ENCODE data around the gene RAB26.
"Not testable (repeated sequence)": the region's sequence is repeated elsewhere in the genome, so short reads cannot be mapped to it uniquely, and the experiment has no call there.

Gene RAB26, protein sequence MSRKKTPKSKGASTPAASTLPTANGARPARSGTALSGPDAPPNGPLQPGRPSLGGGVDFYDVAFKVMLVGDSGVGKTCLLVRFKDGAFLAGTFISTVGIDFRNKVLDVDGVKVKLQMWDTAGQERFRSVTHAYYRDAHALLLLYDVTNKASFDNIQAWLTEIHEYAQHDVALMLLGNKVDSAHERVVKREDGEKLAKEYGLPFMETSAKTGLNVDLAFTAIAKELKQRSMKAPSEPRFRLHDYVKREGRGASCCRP

DNA sequence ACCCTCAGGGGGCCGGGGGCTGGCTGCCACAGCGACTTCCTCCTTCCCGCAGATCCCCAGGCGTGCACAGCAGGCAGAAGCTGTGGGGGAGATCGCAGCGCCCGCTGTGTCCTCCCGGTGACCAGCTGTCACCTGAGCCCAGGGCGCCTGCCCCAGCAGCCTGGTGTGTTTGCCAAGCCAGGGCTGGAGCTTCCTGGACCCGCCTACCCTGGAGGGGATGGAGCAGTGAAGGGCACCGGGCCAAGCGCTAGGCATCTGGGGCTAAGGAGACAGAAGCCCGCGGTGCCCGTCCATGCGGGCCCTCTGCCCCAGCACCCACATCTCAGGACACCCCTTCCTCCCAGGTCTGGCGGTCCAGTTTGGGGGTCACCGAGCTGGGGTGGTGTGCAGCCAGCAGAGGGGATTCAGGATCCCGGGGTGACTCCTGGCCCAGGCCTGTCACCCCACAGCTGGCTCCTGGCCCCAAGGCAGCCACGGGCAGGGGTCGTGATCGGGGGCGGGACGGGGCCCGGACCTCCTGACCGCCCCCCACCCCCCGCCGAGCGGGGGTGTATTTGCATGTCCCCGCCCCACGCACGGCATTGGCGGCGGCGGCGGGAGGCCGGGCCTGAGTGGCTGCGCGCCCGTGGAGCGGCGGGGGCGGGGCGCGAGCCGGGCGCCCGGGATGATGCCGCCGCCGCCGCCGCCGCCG, at the start of gene RAB26:
RAB26 (plus strand) TSS at position 645 of the 691 bp plus-strand sequence. CDS start 159 bp downstream, outside the sequence.
- DNase-seq = peak; percentile 18 to 64 (median 51)

DNA sequence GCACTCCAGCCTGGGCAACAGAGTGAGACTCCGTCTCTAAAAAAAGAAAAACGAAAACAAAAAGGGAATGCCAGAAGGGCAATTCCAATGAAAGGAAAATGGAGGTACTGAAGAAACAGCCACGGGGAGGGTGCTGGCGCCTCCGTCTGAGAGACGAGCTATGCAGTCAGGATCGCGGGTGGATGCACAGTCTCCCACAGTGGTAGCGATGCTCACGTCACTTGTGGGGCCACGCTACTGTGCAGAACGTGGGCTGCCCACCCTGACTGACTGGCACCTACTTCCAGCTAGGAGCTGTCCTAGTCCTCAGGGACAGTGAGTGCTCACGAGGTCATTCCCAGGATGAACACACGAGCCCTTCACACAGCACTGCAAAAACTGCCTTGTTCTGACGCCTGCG, 46.8 kb upstream of the RAB26 start:
- DNase-seq = not testable (repeated sequence)

DNA sequence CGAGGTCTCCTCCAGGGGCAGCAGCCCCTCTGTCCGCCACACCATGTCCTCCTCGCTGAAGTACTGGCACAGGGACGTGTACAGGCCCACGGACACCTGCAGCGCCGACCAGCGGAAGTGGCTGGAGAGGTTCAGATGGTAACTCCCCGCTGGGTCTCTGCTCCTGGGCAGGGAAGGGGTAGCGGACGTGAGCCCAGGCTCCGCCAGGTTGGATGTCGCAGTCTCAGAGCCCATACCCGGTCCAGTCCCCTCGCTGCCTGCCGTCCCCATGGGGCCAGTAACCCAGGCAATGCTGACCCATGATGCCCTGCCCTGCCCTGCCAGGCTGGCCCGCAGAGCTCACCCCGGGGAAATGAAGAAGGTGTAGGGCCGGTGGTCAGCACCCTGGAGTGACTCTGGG, 46.0 kb upstream of the RAB26 start:
- DNase-seq = no peak

DNA sequence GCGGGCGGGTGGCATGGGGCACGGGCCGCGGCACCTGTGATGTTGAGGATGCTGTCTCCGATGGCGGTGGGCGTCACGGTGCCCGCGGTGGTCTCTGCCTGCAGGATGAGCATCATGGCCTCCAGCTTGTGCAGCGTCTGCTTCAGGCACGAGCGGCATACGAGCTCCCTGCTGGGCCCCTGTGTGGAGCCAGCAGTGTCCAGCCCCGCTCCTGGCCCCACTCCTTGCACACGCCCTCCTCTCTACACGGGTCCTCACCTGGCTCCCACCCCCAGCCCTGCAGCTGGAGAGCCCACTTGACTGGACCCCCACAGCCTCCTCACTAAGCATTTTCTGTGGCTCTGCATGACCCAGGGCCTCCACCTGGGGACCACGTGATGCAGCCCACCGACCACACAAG, 44.0 kb upstream of the RAB26 start:
- not testable (repeated sequence) for DNase-seq

DNA sequence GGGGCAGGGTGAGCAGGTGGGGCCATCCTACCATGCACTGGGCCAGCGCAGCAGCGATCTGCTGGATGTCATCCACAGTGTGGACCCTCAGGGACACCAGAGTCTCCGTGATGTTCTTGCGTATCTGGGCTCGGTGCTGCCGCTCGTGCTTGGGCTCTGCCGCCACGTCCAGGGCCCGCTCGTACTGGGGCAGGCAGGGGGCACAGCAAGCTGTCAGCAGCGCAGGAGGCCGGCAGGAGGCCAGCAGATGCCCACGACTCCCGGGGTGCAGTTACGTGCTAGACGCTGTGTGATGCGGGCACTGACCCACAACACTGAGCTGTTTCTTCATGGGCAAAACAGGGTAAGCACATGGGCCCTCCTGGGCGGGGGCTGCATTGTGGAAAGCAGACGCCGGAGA, 43.1 kb upstream of the RAB26 start:
- not testable (repeated sequence) for DNase-seq

DNA sequence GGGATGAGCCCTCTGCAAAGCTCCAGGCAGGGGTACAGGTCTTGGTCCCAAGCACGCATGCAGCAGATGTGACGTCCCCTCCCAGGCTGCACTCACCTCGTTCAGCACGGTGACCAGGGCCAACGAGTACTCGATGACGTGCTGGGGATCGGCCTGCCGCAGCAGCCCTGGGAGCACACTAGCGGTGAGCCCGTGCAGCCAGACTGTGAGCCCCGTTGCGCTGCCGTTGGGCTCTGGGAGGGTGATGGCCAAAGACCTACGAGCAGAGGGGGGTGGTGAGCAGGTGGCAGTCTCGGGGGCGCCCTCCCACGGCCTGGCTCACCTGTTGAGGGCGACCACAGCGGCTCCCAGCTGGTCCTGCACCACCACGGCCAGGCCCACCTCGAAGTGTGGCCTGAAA, 42.7 kb upstream of the RAB26 start:
- DNase-seq = not testable (repeated sequence)

DNA sequence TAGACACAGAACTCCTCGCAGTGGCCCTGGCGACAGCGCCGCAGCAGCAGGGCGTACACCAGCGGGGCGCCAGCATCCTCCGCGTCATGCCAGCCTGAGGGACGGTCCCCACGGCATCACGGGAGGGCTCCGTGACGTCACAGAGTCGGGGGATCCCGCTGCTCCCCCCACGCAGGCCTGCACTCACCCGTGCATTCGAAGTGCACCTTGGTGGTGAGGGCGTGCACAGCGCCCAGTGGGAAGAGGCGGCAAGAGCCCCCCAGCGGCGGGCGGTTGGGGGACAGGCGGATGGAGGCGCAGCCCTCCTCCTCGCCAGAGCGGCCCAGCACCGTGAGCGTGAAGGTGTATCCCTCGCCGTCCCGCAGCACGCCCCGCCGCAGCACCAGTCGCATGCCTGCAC, 42.2 kb upstream of the RAB26 start:
- DNase-seq = not testable (repeated sequence)

DNA sequence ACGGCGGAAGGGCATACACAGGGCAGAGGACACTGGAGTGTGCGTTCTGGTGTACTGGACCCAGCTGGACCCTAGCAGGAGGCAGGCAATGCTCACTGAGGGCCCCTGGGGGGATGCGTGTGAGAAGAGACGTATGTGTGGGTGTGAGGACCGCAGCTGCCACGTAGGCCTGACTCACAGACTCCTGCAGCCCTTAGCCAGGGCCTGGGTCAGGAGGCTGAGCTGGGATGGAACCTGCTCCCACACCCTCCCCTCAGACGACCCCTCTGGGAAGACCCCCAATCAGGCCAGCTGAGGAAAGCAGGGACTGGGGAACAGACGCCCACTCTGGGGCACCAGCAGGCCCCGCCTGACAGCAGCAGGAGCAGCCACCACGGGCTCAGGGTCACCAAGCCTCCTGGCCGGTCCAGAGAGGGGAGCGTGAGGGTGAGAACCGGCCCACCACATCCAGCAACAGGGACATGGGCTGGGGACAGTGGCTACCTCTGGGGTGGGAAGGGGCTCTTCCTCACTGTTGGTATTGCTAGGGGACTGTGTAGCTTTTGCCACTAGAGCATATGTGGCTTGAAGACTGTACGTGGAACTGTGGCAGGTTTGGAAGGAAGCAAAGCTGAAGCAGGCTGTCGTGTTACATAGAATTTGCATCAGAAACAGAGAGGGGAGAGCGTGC, 41.2 kb upstream of the RAB26 start:
- DNase-seq = not testable (repeated sequence)

DNA sequence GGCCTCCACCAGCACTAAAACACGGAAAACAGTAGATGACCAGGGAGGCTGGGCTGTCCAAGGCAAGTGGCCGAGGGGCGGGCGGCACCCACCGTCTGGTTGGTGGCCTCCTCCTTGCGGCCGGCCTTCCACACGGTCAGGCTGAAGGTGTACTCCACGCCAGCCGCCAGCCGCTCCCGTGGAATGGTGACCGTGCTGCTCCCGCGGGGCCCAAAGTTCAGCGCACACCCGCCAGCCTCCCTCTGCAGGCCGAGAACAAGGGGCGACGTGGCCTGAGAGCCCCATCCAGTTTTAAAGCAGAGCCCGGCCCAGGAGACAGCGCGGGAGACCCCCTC, 40.7 kb upstream of the RAB26 start:
- not testable (repeated sequence) for DNase-seq

DNA sequence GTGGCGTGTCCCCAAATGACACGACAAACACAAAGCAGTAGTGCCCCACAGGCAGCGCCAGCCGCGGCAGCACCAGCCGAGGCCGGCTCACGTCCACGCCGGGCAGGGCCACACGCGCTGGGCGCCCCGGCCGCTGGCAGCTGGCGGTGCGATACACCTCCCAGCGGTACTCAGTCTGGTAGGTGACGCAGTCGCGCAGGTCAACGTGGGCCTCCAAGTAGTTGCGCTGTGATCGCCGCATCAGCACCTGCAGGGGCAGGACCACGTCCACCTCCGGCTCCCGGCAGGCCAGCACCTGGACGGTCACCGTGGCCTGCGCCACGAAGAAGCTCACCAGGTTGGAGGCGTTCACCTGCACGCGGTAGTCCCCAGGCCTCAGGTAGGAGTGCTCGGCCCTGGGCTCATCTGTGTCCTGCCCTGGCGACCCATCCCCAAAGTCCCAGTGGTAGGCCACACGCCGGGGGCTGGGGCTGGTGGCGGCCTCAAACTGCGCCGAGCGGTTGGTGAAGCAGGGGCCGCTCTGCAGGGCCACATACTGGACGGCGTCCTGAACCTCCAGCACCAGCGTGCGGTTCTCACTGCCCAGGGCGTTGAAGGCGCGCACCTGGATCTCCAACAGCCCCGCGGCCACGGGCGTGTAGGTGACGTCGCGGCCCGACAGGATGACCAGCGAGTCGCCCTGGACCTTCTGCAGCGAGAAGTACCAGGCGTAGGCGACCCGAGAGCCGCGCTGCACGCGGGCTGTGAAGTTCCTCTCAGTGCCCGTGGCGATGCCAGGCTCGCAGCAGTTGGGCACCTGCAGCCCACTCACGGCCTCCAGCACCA, 39.8 kb upstream of the RAB26 start:
- DNase-seq = not testable (repeated sequence)

DNA sequence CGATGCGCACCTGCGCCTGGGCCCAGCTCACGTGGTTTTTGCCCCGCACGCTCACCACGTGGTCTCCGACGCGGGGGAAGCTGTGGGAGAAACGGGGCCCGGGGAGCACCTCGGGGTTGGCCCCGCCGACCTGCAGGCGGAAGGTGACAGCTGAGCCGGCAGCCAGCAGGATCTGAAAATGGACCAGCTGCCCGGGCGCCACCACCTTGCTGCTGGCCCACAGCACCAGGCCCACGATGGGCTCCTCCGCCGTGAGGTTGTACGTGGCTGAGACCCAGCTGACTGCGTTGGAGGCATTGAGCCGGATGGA, 39.2 kb upstream of the RAB26 start:
- not testable (repeated sequence) for DNase-seq

DNA sequence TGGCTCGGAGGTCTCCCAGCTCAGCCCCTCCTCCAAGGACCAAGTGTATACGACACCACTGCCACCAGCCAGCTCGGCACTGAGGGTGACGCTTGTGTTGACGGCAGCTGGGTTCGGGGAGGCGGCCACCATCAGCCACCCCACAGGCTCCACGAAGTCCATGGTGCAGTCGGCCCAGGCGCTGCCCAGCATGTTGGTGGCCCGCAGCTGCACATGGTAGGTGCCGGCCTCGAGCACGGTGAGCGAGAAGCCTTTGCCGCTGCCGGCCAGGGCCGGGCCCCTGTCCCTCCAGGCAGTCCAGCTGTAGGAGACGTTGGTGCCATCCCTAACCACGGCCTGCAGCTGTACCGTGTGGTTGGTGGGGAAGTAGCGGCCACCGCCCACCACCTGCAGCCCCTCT, 38.6 kb upstream of the RAB26 start:
- DNase-seq = not testable (repeated sequence)

DNA sequence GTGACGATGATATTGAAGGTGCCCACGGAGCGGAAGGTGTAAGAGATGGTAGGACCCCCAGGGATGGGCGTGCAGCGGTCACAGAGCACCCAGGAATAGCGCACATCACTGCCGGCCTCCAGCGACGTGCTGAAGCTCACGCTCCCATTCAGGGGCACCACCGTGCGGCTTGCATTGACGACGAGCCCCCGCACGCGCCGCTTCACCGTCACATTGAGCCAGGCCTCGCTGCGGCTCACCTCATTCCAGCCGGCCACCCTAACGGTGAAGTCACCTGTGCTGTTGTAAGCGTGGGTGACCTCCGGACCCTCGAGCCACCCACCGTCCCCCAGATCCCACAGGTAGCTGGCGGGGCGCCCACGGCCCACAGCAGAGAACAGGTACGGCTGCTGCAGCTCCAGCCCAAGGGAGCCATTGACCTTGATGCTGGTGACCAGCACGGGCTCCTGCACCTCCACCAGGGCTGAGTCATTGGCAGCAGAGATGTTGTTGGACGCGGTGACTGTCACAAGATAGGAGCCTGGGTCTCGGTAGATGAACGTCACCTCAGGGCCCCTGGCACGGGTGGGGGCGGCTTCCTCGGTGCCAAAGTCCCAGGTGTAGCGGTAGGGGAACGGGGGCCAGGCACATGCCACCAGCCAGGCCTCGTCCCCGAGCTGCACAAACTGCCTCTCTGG, 38.0 kb upstream of the RAB26 start:
- not testable (repeated sequence) for DNase-seq

DNA sequence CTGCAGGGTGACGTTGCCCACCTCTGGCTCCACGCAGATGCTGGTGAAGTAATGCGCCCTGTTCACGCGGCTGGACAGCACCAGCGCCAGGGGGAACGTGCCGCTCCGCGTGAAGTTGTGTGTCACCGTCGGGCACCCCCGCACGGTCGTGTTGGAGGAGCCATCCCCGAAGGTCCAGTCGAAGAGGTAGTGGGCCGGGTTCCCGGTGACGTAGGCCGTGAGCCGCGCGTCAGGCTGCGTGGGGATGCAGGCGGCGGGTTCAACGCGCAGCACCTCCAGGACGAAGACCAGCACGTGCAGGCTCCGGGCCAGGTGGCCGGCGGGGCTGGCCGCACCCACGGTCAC, 37.4 kb upstream of the RAB26 start:
- not testable (repeated sequence) for DNase-seq

DNA sequence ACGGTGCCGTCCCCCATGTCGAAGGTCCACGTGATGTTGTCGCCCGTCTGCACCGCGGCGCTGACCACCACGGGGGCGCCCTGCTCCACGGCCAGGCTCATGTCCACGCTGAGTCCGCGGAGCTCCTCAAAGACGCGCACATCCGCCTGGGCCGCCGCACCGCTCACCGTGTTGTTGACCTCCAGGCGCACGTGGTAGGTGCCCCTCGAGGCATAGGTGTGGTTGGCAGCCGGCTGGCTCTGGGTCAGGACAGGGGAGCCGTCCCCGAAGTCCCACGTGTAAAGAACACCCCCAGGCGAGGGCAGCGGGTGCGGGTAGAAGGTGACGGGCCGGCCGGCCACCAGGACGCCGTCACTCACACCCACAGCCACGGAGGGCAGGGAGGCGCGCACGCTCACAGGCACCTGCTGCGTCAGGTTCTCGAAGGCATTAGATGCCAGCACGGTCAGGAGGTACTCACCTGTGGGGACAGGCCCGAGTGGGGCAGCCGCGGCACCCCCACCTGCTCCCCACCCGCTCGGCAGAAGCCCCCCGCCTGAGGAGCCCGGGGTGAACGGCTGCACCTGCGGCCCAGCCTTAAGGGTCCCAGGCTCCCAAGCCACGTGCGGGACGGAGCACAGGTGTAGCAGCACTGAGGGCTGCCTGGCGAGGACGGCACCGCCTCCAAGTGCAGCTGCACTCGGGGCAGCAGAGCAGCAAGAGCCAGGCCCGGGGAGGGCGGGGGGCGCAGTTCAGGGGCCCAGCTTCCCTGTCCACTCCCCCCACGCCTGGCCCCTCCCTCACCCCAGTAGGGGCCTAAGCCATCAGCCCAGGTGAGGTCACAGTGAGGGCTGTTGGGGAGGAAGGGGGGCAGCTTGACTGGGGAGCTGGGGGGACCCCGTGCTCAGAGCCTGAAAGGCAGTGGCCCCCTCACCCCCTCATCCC, 36.8 kb upstream of the RAB26 start:
- DNase-seq = not testable (repeated sequence)

DNA sequence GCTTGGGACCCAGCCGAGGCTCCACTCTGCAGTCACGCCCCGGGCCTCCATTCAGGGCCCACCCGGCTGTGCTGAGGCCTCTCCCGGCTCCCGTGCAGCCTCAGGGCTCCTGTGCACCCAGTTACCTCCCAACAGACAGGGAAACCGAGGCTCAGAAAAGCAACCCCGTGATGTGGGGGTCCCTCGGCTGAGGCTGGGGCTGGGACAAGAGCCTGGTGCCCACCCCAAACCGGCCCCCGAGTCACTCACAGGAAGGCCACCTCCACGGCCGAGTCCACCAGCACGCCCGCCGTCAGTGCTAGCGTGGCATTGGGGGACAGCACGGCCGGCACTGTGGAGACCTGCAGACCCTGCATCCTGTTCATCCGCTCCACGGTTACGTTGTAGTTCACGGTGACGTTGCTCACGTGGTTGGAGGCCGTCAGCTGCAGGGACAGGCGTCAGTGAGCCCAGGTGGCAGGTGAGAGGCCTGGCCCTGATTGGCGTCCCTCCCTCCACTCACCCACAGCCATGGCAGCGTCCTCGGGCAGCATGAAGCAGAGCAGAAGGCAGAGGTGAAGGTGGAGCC, 35.8 kb upstream of the RAB26 start:
- DNase-seq = not testable (repeated sequence)

DNA sequence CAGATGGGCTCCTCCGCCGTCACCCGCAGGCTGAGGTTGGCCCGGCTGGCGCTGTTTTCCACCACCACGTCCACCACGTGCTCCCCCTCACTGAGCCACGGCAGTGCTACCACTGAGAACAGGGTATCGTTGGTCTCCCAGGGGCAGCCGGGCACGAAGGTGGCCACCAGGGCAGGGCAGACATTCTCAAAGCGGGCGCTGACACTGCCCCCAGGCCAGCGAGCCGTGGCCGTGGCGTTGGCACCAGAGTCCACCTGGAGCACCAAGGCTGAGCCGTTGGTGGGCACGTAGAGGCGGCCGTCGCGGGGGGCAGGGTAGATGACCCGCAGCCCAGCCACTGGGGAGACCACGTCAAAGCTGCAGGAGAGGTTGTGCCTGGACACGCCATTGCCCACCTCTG, 34.2 kb upstream of the RAB26 start:
- not testable (repeated sequence) for DNase-seq

DNA sequence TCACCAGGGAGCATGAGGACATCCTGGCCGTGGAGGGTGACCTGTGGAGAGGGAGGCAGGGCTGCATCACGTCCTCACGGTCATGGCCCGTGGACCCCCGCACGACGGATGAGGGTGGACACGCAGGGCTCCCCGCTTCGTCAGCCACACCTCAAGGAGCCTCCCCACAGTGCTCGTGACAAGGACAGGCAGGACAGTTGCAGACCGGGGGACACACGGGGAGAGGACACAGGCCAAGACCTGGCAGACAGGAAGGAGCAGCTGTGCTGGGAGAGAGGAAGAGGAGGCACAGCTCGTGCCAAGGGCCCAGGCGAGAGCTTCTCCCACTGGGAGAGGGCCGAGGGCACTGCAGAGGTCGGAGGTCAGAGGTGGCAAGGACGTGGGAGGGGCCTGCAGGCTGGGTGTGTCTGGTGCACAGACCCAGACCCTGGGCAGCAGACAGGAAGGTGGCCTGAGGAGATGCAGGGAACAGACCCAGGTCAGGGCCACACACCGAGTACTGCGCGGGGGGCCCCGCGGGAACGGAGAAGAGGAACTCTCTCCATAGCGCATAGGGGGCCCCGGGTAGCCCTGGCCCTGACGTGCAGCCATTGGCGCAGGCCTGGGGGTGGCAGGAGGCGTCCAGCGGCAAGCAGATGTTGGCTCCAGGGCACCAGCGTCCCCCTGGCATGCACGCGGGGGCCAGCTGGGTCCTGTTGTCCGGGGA, 33.4 kb upstream of the RAB26 start:
- DNase-seq = not testable (repeated sequence)

DNA sequence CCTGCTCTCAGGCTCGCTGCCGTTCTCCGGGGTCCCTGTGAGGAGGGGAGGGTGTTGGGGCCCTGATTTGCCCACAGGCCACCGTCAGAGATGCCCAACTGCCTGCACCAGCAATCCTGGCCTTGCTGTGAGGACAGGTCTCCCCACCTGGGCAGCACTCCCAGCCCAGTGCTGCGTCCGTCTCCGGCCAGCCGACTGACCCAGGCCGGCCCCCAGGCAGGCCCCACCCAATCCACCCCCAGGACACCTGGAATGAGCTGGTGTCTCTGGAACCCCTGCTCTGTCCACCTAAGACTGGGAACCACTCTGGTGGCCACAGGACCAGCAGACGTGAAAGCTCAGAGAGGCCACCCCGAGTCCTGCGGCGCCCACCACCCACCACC, 32.8 kb upstream of the RAB26 start:
- DNase-seq = no peak

DNA sequence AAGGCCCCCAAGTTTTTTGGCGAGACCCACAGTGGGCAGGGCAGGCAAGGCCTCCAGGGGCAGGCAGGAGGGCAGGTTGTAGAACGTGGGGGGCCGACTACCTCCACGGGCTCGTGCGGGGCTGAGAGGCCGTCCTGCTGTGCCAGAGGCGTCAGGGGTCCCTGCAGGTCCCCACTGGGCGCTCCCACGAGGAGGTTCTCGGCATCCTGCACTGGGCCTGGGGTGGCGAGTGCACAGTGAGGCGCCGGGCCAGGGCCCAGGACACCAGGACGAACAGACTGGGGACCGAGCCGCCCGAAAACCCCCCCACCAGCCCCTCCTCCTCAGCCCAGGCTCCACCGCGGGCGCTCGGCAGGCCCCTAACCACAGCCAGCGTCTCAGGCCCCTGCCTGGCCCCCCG, 32.0 kb upstream of the RAB26 start:
- DNase-seq = not testable (repeated sequence)

DNA sequence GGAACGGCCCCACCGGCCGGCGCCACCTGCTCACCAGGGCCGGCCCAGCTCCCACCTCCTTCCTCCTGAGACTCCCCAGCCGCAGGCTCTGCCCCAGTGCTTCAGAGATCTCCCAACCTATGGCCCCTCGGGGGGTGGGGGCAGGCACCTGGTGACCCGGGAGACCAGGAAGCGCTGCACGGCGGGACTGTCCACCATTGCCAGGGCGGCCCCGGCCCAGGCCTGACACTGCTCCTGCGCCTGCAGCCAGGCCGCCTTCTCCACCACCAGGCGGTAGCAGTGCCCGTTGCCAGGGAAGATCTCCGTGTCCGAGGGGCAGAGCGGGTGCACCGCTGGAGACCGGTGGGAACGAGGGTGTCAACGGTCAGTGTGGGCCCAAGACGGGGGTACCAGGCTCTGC, 31.1 kb upstream of the RAB26 start:
- DNase-seq = not testable (repeated sequence)
